H1 (cell line): ENCODE measurements around the gene USB1. TPM values are rescaled to one million over a fixed set of nuclear protein-coding genes. Genes with fewer than 3 reads are reported as not detected.

Experiments
- CTCF ChIA-PET: fragments of 300-600 bp; sonication (Branson Sonifier 250); formaldehyde crosslinking; loops from one replicate; lab custom pipeline; 2021; ENCODE audit not compliant: partially characterized antibody; lab: Charles Lee
- POLR2A ChIA-PET: fragments of 300-600 bp; sonication (Branson Sonifier 250); formaldehyde crosslinking; loops from one replicate; lab custom pipeline; 2021; ENCODE audit warnings: inconsistent platforms; ENCODE audit not compliant: partially characterized antibody; lab: Charles Lee
- DNase-seq, 2 experiments: peaks; one replicate each; pipeline versions ENCODE4 v3.0.0 to v3.0.0-alpha.2; 2010 to 2022; ENCODE audit warnings: low spot score in 2 of 2, low read depth in 1 of 2, mixed read lengths in 1 of 2
- FAIRE-seq: peaks from 2 replicates; lab custom pipeline; 2011; peaks lifted over from hg19 to GRCh38; lab: Jason Lieb, UNC
- H2AFZ ChIP-seq: 2 replicates; pipeline ENCODE4 v1.8.1; 2012; ENCODE audit warnings: low read length, inconsistent platforms
- H2AK5ac ChIP-seq: 2 replicates; pipeline ENCODE4 v1.6.1; 2013; ENCODE audit warnings: low read depth, low read length
- H2BK120ac ChIP-seq: replicated peaks from 2 replicates; pipeline ENCODE3; 2013; ENCODE audit warnings: low read depth, low read length, inconsistent platforms
- H2BK12ac ChIP-seq: 2 replicates; pipeline ENCODE4 v1.6.1; 2013; ENCODE audit warnings: low read depth, low read length
- H2BK15ac ChIP-seq: 2 replicates; pipeline ENCODE4 v1.6.1; 2013; ENCODE audit warnings: low read length
- H2BK20ac ChIP-seq: 2 replicates; pipeline ENCODE4 v1.6.1; 2013; ENCODE audit warnings: low read length
- H2BK5ac ChIP-seq: 2 replicates; pipeline ENCODE4 v1.6.1; 2013; ENCODE audit warnings: low read depth, low read length
- H3K14ac ChIP-seq: 2 replicates; pipeline ENCODE4 v1.6.1; 2013; ENCODE audit warnings: inconsistent platforms; ENCODE audit not compliant: insufficient read length
- H3K18ac ChIP-seq: 2 replicates; pipeline ENCODE4 v1.6.1; 2013; ENCODE audit warnings: low read length; ENCODE audit errors: extremely low read depth
- H3K23ac ChIP-seq: 2 replicates; pipeline ENCODE4 v1.6.1; 2013; ENCODE audit warnings: inconsistent platforms; ENCODE audit not compliant: insufficient read length
- H3K23me2 ChIP-seq: 2 replicates; pipeline ENCODE4 v1.6.1; 2013; ENCODE audit warnings: low read depth, low read length
- H3K27ac ChIP-seq: 2 replicates; pipeline ENCODE4 v1.6.1; 2011; ENCODE audit warnings: low read depth, low read length, inconsistent platforms
- H3K27me3 ChIP-seq, 4 experiments: replicated peaks in 1 of 4; 1 replicate in 1 of 4; 2 replicates in 3 of 4; pipeline versions ENCODE4 v1.6.1 to v1.8.1; 2011 to 2013; ENCODE audit warnings: low read length in 3 of 4, mild to moderate bottlenecking in 3 of 4, inconsistent platforms in 2 of 4, mixed read lengths in 2 of 4, moderate library complexity in 1 of 4; ENCODE audit not compliant: control insufficient read depth in 3 of 4, insufficient read depth in 3 of 4; ENCODE audit errors: extremely low read depth in 1 of 4
- H3K36me3 ChIP-seq, 4 experiments: 2 replicates each; pipeline versions ENCODE4 v1.6.1 to v1.8.1; 2011 to 2013; ENCODE audit warnings: mild to moderate bottlenecking in 4 of 4, low read length in 3 of 4, moderate library complexity in 2 of 4, control low read depth in 1 of 4, inconsistent platforms in 1 of 4; ENCODE audit not compliant: insufficient read depth in 4 of 4, control insufficient read depth in 2 of 4
- H3K4ac ChIP-seq: replicated peaks from 2 replicates; pipeline ENCODE3; 2013; ENCODE audit warnings: low read length, low read depth, mixed read lengths, inconsistent platforms; ENCODE audit not compliant: insufficient read length
- H3K4me1 ChIP-seq, 4 experiments: replicated peaks in 1 of 4; 1 replicate in 1 of 4; 2 replicates in 3 of 4; pipeline versions ENCODE4 v1.6.1 to v1.8.1; 2011 to 2013; ENCODE audit warnings: low read length in 3 of 4, inconsistent platforms in 2 of 4, mixed read lengths in 1 of 4; ENCODE audit not compliant: insufficient read depth in 4 of 4, control insufficient read depth in 3 of 4
- H3K4me2 ChIP-seq, 2 experiments: 2 replicates each; pipeline versions ENCODE4 v1.6.1 to v1.8.1; 2011 to 2013; ENCODE audit warnings: low read depth in 2 of 2, low read length in 2 of 2, control low read depth in 1 of 2, inconsistent platforms in 1 of 2, mild to moderate bottlenecking in 1 of 2; ENCODE audit not compliant: insufficient read depth in 1 of 2
- H3K4me3 ChIP-seq, 4 experiments: fragments of 200-600, 300-600 bp in 1 of 4; sonication (generic), shearing (Covaris generic), sonication (Bioruptor Twin) in 1 of 4; 2 replicates each; pipeline versions ENCODE4 v1.5.1 to v1.8.1; 2011 to 2016; ENCODE audit warnings: low read length in 4 of 4, low read depth in 3 of 4, control low read depth in 2 of 4, inconsistent platforms in 2 of 4, mild to moderate bottlenecking in 2 of 4, mixed read lengths in 1 of 4, moderate library complexity in 1 of 4; ENCODE audit not compliant: insufficient read depth in 2 of 4; ENCODE audit errors: extremely low read depth in 1 of 4
- H3K56ac ChIP-seq: replicated peaks from 2 replicates; pipeline ENCODE3; 2013; ENCODE audit warnings: low read depth, mild to moderate bottlenecking, mixed read lengths, low read length, inconsistent platforms; ENCODE audit not compliant: insufficient read length
- H3K79me1 ChIP-seq: 2 replicates; pipeline ENCODE4 v1.6.1; 2013; ENCODE audit warnings: low read depth, low read length, control low read depth
- H3K79me2 ChIP-seq, 2 experiments: 2 replicates each; pipeline versions ENCODE4 v1.6.1 to v1.8.1; 2012 to 2013; ENCODE audit warnings: low read length in 2 of 2, mild to moderate bottlenecking in 2 of 2, inconsistent platforms in 1 of 2; ENCODE audit not compliant: insufficient read depth in 2 of 2, control insufficient read depth in 1 of 2
- H3K9ac ChIP-seq, 4 experiments: replicated peaks in 1 of 4; 1 replicate in 1 of 4; 2 replicates in 3 of 4; pipeline versions ENCODE4 v1.6.1 to v1.8.1; 2011 to 2013; ENCODE audit warnings: low read depth in 3 of 4, low read length in 3 of 4, control low read depth in 2 of 4, mild to moderate bottlenecking in 2 of 4, moderate library complexity in 2 of 4, inconsistent platforms in 1 of 4; ENCODE audit errors: extremely low read depth in 1 of 4
- H3K9me3 ChIP-seq, 2 experiments: 2 replicates each; pipeline versions ENCODE4 v1.6.1 to v1.8.1; 2012 to 2013; ENCODE audit warnings: mild to moderate bottlenecking in 2 of 2, moderate library complexity in 2 of 2, control low read depth in 1 of 2, inconsistent platforms in 1 of 2, low read depth in 1 of 2, low read length in 1 of 2, mixed read lengths in 1 of 2; ENCODE audit not compliant: insufficient read depth in 2 of 2
- H4K20me1 ChIP-seq, 2 experiments: replicated peaks in 1 of 2; 2 replicates each; pipeline versions ENCODE3 to v1.8.1; 2011 to 2013; ENCODE audit warnings: inconsistent platforms in 2 of 2, low read length in 2 of 2, mild to moderate bottlenecking in 1 of 2; ENCODE audit not compliant: insufficient read depth in 2 of 2, control insufficient read depth in 1 of 2
- H4K5ac ChIP-seq: 2 replicates; pipeline ENCODE4 v1.6.1; 2013; ENCODE audit warnings: low read length, low read depth, mixed read lengths, inconsistent platforms; ENCODE audit not compliant: insufficient read length
- H4K8ac ChIP-seq: 2 replicates; pipeline ENCODE4 v1.8.0; 2013; ENCODE audit warnings: mild to moderate bottlenecking, moderate library complexity, low read length, inconsistent platforms; ENCODE audit not compliant: insufficient read depth; ENCODE audit errors: extremely low read depth
- H4K91ac ChIP-seq: replicated peaks from 2 replicates; pipeline ENCODE3; 2013; ENCODE audit warnings: low read length, mixed read lengths, inconsistent platforms; ENCODE audit not compliant: insufficient read length
- BACH1 ChIP-seq: IDR thresholded peaks from 2 replicates; pipeline ENCODE4 v1.6.1; 2012; ENCODE audit warnings: low read length, improper control_type of control experiment
- BRCA1 ChIP-seq: IDR thresholded peaks from 2 replicates; pipeline ENCODE4 v1.6.1; 2012; ENCODE audit warnings: low read depth, low read length, improper control_type of control experiment
- CTBP2 ChIP-seq: IDR thresholded peaks from 2 replicates; pipeline ENCODE4 v1.7.0; 2011; ENCODE audit warnings: borderline replicate concordance, mild to moderate bottlenecking, moderate library complexity, mixed read lengths, low read length; ENCODE audit not compliant: insufficient read depth, insufficient read length
- KDM5A ChIP-seq: fragments of 200-600 bp; IDR thresholded peaks from 2 replicates; pipeline ENCODE4 v1.7.1; 2012; ENCODE audit warnings: mild to moderate bottlenecking, low read length, inconsistent platforms, mixed read lengths
- NANOG ChIP-seq: IDR thresholded peaks from 2 replicates; pipeline ENCODE4 v1.6.1; 2011; ENCODE audit warnings: low read length, low read depth, mild to moderate bottlenecking, inconsistent platforms; ENCODE audit not compliant: insufficient read depth, poor library complexity, severe bottlenecking
- POLR2AphosphoS5 ChIP-seq: IDR thresholded peaks from 2 replicates; pipeline ENCODE4 v1.6.1; 2011; ENCODE audit warnings: low read depth, low read length
- RBBP5 ChIP-seq: IDR thresholded peaks from 2 replicates; pipeline ENCODE4 v1.7.1; 2012; ENCODE audit warnings: low read depth, mild to moderate bottlenecking, inconsistent platforms, low read length, moderate library complexity, borderline replicate concordance
- RNF2 ChIP-seq: fragments of 200-900, 300-1000 bp; sonication (generic); IDR thresholded peaks from 2 replicates; pipeline ENCODE4 v1.7.1; 2016; ENCODE audit warnings: borderline replicate concordance, low read depth, mild to moderate bottlenecking, antibody characterized with exemption, low read length; ENCODE audit not compliant: poor library complexity, severe bottlenecking; ENCODE audit errors: missing control alignments
- WGBS, 2 experiments: shearing (Covaris generic) in 1 of 2; methylation state at CpG; one replicate each; pipeline versions ENCODE4 v1.1.6 to v1.1.7; 2013 to 2015; ENCODE audit warnings: low lambda C conversion rate in 2 of 2, mixed read lengths in 2 of 2, inconsistent platforms in 1 of 2, low coverage in 1 of 2, missing lambda C conversion rate in 1 of 2; ENCODE audit not compliant: insufficient replicate concordance in 2 of 2, insufficient coverage in 1 of 2, insufficient read length in 1 of 2; ENCODE audit errors: extremely low coverage in 1 of 2, missing lambda C conversion rate in 1 of 2; 5-methylcytosine and 5-hydroxymethylcytosine counted together
- polyA plus RNA-seq, 7 experiments: library from polyadenylated mRNA; depleted of rRNA in 3 of 7; stranded (reverse) in 5 of 7; unstranded in 2 of 7; fragments of >200 nt in 5 of 7; fragments of 200-250 nt in 2 of 7; gene quantifications; 1 replicate in 5 of 7; 2 replicates in 1 of 7; 4 replicates in 1 of 7; pipeline versions ENCODE4 v1.2.1 to v1.2.3, GENCODE V29; 2011 to 2013; ENCODE audit warnings: missing spikeins in 2 of 7, mixed read lengths in 2 of 7
- total RNA-seq: library from RNA; stranded (reverse); fragmentation: NEBNext Ultra II Directional; extraction: Animal tissue kit (Norgen Biotek cat#: 25700); gene quantifications from 2 replicates; pipeline ENCODE4 v1.2.1, GENCODE V29; 2021

USB1 gene
- total and polyA plus RNA-seq, 2 of the 8 experiments (the other 6 are each of a cell fraction or from before 2014, with no cell fraction given) = 65.4 to 75.9 TPM

GRCh38 chr16:57987441-57988177 lies 13.6 kb upstream of the USB1 start:
- Histone ChIP-seq H3K14ac (no peak overlapping the region), H2AFZ (no peak overlapping the region), H2BK5ac (no peak overlapping the region), H3K4me2 (no peak overlapping the region), H3K56ac (no peak overlapping the region), H4K20me1 (peaks cover 0 to 1% of the 10 kb centered on the region in 2 experiments), H3K23ac (no peak overlapping the region), H3K27ac (no peak overlapping the region), H3K4ac (no peak overlapping the region), H4K91ac (no peak overlapping the region), H4K5ac (no peak overlapping the region), H3K4me1 (peaks cover 0 to 11% (median 3%) of the 10 kb centered on the region in 4 experiments; a peak in 3 of 7 replicates), H3K9ac (no peak overlapping the region), H3K23me2 (peaks cover 12% of the 10 kb centered on the region; the same call in 1 of the 2 replicates), H3K18ac (no peak overlapping the region), H3K9me3 (no peaks in the 10 kb centered on the region), H2BK12ac (no peak overlapping the region), H3K4me3 (no peak overlapping the region), H3K27me3 (peaks cover 2 to 33% (median 19%) of the 10 kb centered on the region in 4 experiments), H2BK120ac (no peak overlapping the region), H2AK5ac (no peak overlapping the region), H2BK20ac (no peak overlapping the region), H3K36me3 (no peaks in the 10 kb centered on the region), H3K79me1 (no peaks in the 10 kb centered on the region), H2BK15ac (no peak overlapping the region), H4K8ac (no peak overlapping the region), H3K79me2 (no peaks in the 10 kb centered on the region)
- FAIRE-seq (no peak), DNase-seq (no peak)
- 91% methylated on average over 8 of the region's 8 CpGs; no CpG with 5 or more reads in 1 of the 2 experiments for WGBS, 2 experiments
- TF ChIP-seq BRCA1 = no peak
- no peak for TF ChIP-seq KDM5A
- no peak for TF ChIP-seq RBBP5
- no peak for TF ChIP-seq POLR2AphosphoS5
- no peak for TF ChIP-seq BACH1
- TF ChIP-seq NANOG = no peak
- TF ChIP-seq RNF2 = no peak
- no peak for TF ChIP-seq CTBP2
- CTCF ChIA-PET = interaction anchor here (0.6 to 26.3 kb wide), 7 partner anchors 12 to 192 kb away, joined by 3 to 305 read pairs (median 3); no protein-coding TSS in a partner anchor
- POLR2A ChIA-PET = interaction anchor here (1.9 kb wide), 1 partner anchor 10 kb away, joined by 6 read pairs; no protein-coding TSS in a partner anchor
